CD14-positive monocyte (primary cell): ENCODE data around the gene ADH6. TPM values are rescaled to one million over a fixed set of nuclear protein-coding genes. Genes with fewer than 3 reads are reported as not detected.

Source experiments
- DNase-seq, 3 donors: peaks; one replicate each; pipeline ENCODE4 v3.0.0-alpha.2; 2011 to 2022
- H2AFZ ChIP-seq: 2 replicates; pipeline ENCODE4 v1.6.0; 2012; ENCODE audit warnings: mild to moderate bottlenecking, low read depth, low read length, inconsistent platforms; ENCODE audit not compliant: insufficient read depth, poor library complexity, severe bottlenecking
- H3K27ac ChIP-seq, 2 donors: 1 replicate in 1 of 2; 2 replicates in 1 of 2; pipeline ENCODE4 v1.5.1; 2012 to 2013; ENCODE audit warnings: low read length in 2 of 2, control low read depth in 1 of 2, inconsistent platforms in 1 of 2, low read depth in 1 of 2, mild to moderate bottlenecking in 1 of 2
- H3K27me3 ChIP-seq, 2 donors: one replicate each; pipeline versions ENCODE4 v1.6.0 to v1.6.1; 2011 to 2013; ENCODE audit warnings: low read length in 2 of 2; ENCODE audit not compliant: control insufficient read depth in 2 of 2, insufficient read depth in 2 of 2
- H3K36me3 ChIP-seq, 2 donors: replicated peaks in 1 of 2; 1 replicate in 1 of 2; 2 replicates in 1 of 2; pipeline versions ENCODE4 v1.5.1 to v1.6.1; 2012 to 2013; ENCODE audit warnings: low read length in 2 of 2, control low read depth in 1 of 2, inconsistent platforms in 1 of 2, mild to moderate bottlenecking in 1 of 2; ENCODE audit not compliant: insufficient read depth in 2 of 2, control insufficient read depth in 1 of 2
- H3K4me1 ChIP-seq, 2 donors: 1 replicate in 1 of 2; 2 replicates in 1 of 2; pipeline versions ENCODE4 v1.5.1 to v1.6.1; 2012 to 2013; ENCODE audit warnings: low read length in 2 of 2, control low read depth in 1 of 2, inconsistent platforms in 1 of 2, mild to moderate bottlenecking in 1 of 2, moderate library complexity in 1 of 2; ENCODE audit not compliant: insufficient read depth in 2 of 2, control insufficient read depth in 1 of 2
- H3K4me2 ChIP-seq: replicated peaks from 2 replicates; pipeline ENCODE3; 2012; ENCODE audit warnings: low read length, moderate library complexity, mild to moderate bottlenecking; ENCODE audit not compliant: poor library complexity, severe bottlenecking; ENCODE audit errors: extremely low read depth
- H3K4me3 ChIP-seq, 3 experiments: fragments of 200-600 bp in 1 of 3; sonication (generic) in 1 of 3; replicated peaks in 1 of 3; 1 replicate in 2 of 3; 2 replicates in 1 of 3; pipeline ENCODE4 v1.5.1; 2011 to 2013; ENCODE audit warnings: low read length in 3 of 3, mild to moderate bottlenecking in 3 of 3, control low read depth in 2 of 3, low read depth in 2 of 3, inconsistent platforms in 1 of 3, moderate library complexity in 1 of 3
- H3K79me2 ChIP-seq: 2 replicates; pipeline ENCODE4 v1.6.0; 2012; ENCODE audit warnings: mild to moderate bottlenecking, control low read depth, inconsistent platforms, low read length, moderate library complexity; ENCODE audit not compliant: insufficient read depth
- H3K9ac ChIP-seq: 2 replicates; pipeline ENCODE4 v1.6.0; 2017; ENCODE audit warnings: low read length, mild to moderate bottlenecking; ENCODE audit not compliant: insufficient read depth, poor library complexity, severe bottlenecking
- H3K9me3 ChIP-seq, 2 donors: replicated peaks in 1 of 2; 1 replicate in 1 of 2; 2 replicates in 1 of 2; pipeline versions ENCODE4 v1.5.1 to v1.6.1; 2012 to 2013; ENCODE audit warnings: low read length in 2 of 2, control low read depth in 1 of 2; ENCODE audit not compliant: control insufficient read depth in 1 of 2, insufficient read depth in 1 of 2
- H4K20me1 ChIP-seq: 2 replicates; pipeline ENCODE4 v1.6.0; 2012; ENCODE audit warnings: mild to moderate bottlenecking, low read length, control low read depth, moderate library complexity; ENCODE audit not compliant: insufficient read depth
- H3K27ac Mint-ChIP-seq, 7 donors: one replicate each; pipeline ENCODE4 v1.8.0; 2020; ENCODE audit warnings: mild to moderate bottlenecking in 7 of 7, mixed read lengths in 7 of 7, moderate library complexity in 6 of 7, inconsistent platforms in 2 of 7
- H3K27me3 Mint-ChIP-seq, 3 donors: one replicate each; pipeline ENCODE4 v1.8.0; 2021 to 2022; ENCODE audit warnings: low read depth in 3 of 3, mild to moderate bottlenecking in 3 of 3, mixed read lengths in 3 of 3, moderate library complexity in 3 of 3, inconsistent platforms in 1 of 3
- H3K36me3 Mint-ChIP-seq, 2 donors: one replicate each; pipeline ENCODE4 v1.8.0; 2020; ENCODE audit warnings: mixed read lengths in 2 of 2, inconsistent platforms in 1 of 2, mild to moderate bottlenecking in 1 of 2
- H3K4me1 Mint-ChIP-seq: one replicate; pipeline ENCODE4 v1.8.0; 2020; ENCODE audit warnings: mild to moderate bottlenecking, mixed read lengths
- H3K4me3 Mint-ChIP-seq, 2 donors: one replicate each; pipeline ENCODE4 v1.8.0; 2020; ENCODE audit warnings: mild to moderate bottlenecking in 2 of 2, mixed read lengths in 2 of 2, moderate library complexity in 1 of 2
- H3K9me3 Mint-ChIP-seq, 7 donors: one replicate each; pipeline ENCODE4 v1.8.0; 2020 to 2022; ENCODE audit warnings: mixed read lengths in 7 of 7, mild to moderate bottlenecking in 6 of 7, moderate library complexity in 6 of 7, inconsistent platforms in 2 of 7
- CTCF ChIP-seq: fragments of 200-600 bp; IDR thresholded peaks from one replicate; pipeline ENCODE4 v1.8.0; 2022; ENCODE audit warnings: antibody characterized with exemption, mild to moderate bottlenecking
- WGBS: methylation state at CpG from one replicate; pipeline ENCODE4 v1.1.5; 2013; ENCODE audit warnings: missing lambda C conversion rate; ENCODE audit not compliant: insufficient coverage; 5-methylcytosine and 5-hydroxymethylcytosine counted together
- intact Hi-C, 2 donors: fragments of 100-400 bp; cut with micrococcal nuclease; formaldehyde crosslinking; loops; one replicate each; pipeline versions ENCODE4 v1.15.0 to v1.15.1; 2023
- polyA plus RNA-seq, 3 donors: library from polyadenylated mRNA; depleted of rRNA in 1 of 3; unstranded in 2 of 3; stranded (reverse) in 1 of 3; fragments of 300-500 nt in 2 of 3; fragments of >200 nt in 1 of 3; fragmentation: Illumina TruSeq in 2 of 3; gene quantifications; 1 replicate in 2 of 3; 2 replicates in 1 of 3; pipeline ENCODE4 v1.2.3, GENCODE V29; 2012 to 2021

Gene ADH6
- polyA plus RNA-seq, 3 donors = not detected

GRCh38 chr4:99159699-99160098 lies 59.3 kb downstream of the ADH6 start:
- Mint-ChIP-seq H3K9me3 (peaks cover 0 to 3% (median 2%) of the 10 kb centered on the region in 7 donors), H3K27ac (no peak overlapping the region), H3K27me3 (peaks cover 0 to 1% (median 0%) of the 10 kb centered on the region in 3 donors), H3K4me1 (no peaks in the 10 kb centered on the region), H3K36me3 (no peaks in the 10 kb centered on the region), H3K4me3 (no peak overlapping the region)
- no peak for DNase-seq
- Histone ChIP-seq H3K79me2 (no peaks in the 10 kb centered on the region), H3K36me3 (no peaks in the 10 kb centered on the region), H3K4me1 (no peaks in the 10 kb centered on the region), H3K27ac (no peak overlapping the region), H4K20me1 (no peaks in the 10 kb centered on the region), H2AFZ (no peak overlapping the region), H3K9me3 (peaks cover 0 to 1% of the 10 kb centered on the region in 2 donors), H3K9ac (no peak overlapping the region), H3K4me3 (no peak overlapping the region), H3K4me2 (no peak overlapping the region), H3K27me3 (no peaks in the 10 kb centered on the region)
- intact Hi-C loops = no loop called here
- TF ChIP-seq CTCF = no peak
- WGBS = no CpG with 5 or more reads among the region's 1 CpG

GRCh38 chr4:99157478-99157935 lies 61.5 kb downstream of the ADH6 start:
- no peaks in the 10 kb centered on the region for H4K20me1 ChIP-seq

More at GRCh38 chr4:99157478-99157935, 61.5 kb downstream of the ADH6 start:
- H3K9me3 ChIP-seq = peaks cover 4 to 10% of the 10 kb centered on the region in 2 donors
- no peak overlapping the region for H3K4me2 ChIP-seq
- intact Hi-C loops = no loop called here
- no peak for TF ChIP-seq CTCF
- DNase-seq = no peak
- H3K27ac Mint-ChIP-seq = no peak overlapping the region
- WGBS = no CpG with 5 or more reads among the region's 3 CpGs
- H3K4me1 Mint-ChIP-seq = no peaks in the 10 kb centered on the region
- H3K36me3 ChIP-seq = no peaks in the 10 kb centered on the region
- no peak overlapping the region for H3K9ac ChIP-seq
- H3K9me3 Mint-ChIP-seq = peaks cover 0 to 7% (median 3%) of the 10 kb centered on the region in 7 donors
- H3K79me2 ChIP-seq = no peaks in the 10 kb centered on the region
- H3K27me3 ChIP-seq = no peaks in the 10 kb centered on the region
- H3K36me3 Mint-ChIP-seq = no peaks in the 10 kb centered on the region
- no peak overlapping the region for H3K4me3 Mint-ChIP-seq
- no peak overlapping the region for H3K27ac ChIP-seq
- no peak overlapping the region for H2AFZ ChIP-seq
- H3K27me3 Mint-ChIP-seq = peaks cover 0 to 1% (median 0%) of the 10 kb centered on the region in 3 donors
- H3K4me3 ChIP-seq = no peak overlapping the region
- H3K4me1 ChIP-seq = no peaks in the 10 kb centered on the region
